HG02759 (cell line): ENCODE results near the gene TRO.

Experiments
- ATAC-seq: cut with Tn5 transposase; IDR thresholded peaks from one replicate; pipeline ENCODE4 v1.9.1; 2021; ENCODE audit warnings: mild to moderate bottlenecking, moderate library complexity; ENCODE audit not compliant: unreplicated experiment

Gene TRO, protein sequence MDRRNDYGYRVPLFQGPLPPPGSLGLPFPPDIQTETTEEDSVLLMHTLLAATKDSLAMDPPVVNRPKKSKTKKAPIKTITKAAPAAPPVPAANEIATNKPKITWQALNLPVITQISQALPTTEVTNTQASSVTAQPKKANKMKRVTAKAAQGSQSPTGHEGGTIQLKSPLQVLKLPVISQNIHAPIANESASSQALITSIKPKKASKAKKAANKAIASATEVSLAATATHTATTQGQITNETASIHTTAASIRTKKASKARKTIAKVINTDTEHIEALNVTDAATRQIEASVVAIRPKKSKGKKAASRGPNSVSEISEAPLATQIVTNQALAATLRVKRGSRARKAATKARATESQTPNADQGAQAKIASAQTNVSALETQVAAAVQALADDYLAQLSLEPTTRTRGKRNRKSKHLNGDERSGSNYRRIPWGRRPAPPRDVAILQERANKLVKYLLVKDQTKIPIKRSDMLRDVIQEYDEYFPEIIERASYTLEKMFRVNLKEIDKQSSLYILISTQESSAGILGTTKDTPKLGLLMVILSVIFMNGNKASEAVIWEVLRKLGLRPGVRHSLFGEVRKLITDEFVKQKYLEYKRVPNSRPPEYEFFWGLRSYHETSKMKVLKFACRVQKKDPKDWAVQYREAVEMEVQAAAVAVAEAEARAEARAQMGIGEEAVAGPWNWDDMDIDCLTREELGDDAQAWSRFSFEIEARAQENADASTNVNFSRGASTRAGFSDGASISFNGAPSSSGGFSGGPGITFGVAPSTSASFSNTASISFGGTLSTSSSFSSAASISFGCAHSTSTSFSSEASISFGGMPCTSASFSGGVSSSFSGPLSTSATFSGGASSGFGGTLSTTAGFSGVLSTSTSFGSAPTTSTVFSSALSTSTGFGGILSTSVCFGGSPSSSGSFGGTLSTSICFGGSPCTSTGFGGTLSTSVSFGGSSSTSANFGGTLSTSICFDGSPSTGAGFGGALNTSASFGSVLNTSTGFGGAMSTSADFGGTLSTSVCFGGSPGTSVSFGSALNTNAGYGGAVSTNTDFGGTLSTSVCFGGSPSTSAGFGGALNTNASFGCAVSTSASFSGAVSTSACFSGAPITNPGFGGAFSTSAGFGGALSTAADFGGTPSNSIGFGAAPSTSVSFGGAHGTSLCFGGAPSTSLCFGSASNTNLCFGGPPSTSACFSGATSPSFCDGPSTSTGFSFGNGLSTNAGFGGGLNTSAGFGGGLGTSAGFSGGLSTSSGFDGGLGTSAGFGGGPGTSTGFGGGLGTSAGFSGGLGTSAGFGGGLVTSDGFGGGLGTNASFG (N-terminal part only)

DNA sequence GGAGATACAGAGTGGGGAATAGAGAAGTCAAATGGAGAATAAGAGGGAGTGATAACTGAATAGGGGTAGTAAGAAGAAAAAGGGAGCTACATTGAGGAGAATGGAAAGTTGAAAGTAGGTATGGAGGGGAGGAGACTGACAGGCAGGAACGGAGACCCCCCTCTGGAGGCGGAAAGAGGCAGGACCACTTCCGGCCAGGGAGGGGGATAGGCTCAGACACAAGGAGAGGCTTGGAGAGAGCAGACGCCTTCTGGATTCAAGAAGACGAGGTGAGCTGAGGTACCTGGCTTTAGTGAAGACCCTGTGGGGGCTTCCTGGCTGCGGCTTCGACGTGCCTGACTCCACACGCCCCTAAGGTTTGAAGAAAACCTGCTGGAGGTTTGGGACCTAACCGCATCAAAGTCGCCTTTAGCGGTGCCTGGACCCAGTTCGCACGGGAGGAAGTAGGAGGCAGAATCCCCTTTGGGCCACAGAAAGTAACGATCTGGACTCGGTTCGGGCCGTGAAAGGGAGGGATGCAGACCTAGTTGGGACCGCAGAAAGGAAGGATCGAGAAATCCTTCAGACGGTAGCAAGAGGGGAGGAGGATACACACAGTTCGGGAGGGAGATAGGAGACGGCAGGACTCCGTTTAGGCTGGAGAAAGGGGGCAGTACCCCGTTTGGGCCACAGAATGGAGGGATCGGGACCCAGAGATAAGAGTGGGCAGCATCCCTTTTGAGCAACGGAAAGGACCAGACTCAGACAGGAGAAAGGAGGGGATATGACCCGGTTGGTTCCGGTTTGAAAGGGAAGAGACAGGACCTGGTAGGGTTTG, at the start of gene TRO:
TSS of gene TRO (plus strand) at position 215 of the 817 bp plus-strand sequence. CDS start 1,423 bp downstream, outside the sequence.
- ATAC-seq, result peak; percentile 35

DNA sequence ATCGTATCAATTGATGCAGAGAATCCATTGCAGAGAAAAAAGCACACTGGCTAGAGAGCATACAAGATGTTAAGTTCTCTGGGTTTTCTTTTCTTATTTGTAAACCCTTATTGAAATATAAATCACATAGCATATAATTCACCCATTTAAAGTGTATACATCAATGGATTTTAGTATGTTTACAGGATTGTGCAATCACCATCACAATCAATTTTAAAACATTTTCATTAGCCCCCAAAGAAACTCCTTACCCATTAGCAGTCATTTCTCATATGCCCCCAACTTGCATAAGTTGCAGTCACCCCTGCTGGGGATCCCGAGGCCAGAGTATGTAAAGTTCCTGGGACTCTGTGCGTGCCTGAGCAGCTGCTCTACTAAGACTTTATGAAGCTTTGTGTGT, 34.9 kb upstream of the TRO start:
- no peak for ATAC-seq

DNA sequence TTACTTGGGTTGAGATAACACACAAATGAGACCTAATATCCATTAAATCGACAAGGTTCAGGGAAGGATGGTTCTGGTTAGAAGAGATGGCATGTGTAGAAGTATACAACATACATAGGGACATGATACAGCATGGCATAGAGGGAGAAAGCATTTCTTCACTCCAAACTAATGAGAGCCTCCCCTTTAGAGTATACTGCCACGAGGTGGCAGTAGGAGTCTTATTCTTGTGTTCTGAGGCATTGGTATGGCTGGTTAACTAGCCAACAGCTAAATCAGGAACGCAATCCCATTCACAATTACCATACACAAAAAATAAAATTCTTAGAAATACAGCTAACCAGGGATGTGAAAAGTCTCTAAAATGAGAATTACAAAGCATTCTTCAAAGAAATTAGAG, 29.1 kb upstream of the TRO start:
- no peak for ATAC-seq

DNA sequence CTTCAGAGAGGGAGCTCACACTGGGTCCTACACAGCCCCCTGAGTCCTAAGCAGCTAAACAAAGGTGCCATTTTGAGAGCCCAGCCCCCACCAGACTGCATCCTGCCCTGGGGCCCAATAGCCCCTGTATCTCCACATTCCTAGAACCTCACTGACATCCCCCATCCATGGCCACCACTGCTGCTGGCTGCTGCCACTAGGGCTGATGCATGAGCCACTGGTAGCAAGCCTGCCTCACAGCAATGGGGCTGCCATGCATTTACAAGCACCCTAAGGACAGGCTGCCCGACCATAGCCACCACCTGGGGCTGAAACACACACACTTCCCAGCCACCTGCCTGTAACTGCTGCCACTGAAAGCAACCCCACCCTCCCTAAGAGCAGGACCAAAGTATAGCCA, 26.5 kb upstream of the TRO start:
- ATAC-seq, result no peak

GRCh38 chrX:54909941-54910340, 10.7 kb upstream of the TRO start:
- ATAC-seq, result no peak

DNA sequence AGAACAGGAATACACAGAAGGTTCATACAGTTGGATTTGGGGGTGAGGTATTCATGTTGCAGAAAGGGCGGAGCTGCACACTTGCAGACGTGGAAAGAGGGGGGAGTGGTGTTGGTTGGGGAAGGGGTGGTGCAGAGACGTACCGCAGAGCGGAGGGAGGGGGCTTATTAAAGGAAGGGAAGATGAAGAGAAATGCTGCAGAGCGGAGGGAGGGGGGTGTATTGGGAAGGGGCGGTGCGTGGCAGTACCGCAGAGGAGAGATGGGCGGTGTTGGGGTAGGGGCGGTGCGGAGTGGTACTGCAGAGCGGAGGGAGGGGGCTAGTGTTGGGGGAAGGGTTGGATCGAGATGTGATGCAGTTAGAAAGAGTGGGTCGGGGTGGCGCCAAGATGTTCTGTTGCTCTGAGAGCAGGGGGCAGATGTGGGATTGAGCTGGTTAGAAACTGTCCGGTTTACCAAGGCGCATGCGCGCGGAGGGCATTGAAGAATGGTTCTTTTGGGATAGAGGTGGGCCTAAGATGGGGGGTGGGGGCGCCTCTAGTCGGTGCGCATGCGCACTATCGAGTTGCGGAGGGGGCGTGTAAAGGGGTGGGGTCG, 900 bp downstream of the TRO start:
- ATAC-seq, result peak; percentile 71

DNA sequence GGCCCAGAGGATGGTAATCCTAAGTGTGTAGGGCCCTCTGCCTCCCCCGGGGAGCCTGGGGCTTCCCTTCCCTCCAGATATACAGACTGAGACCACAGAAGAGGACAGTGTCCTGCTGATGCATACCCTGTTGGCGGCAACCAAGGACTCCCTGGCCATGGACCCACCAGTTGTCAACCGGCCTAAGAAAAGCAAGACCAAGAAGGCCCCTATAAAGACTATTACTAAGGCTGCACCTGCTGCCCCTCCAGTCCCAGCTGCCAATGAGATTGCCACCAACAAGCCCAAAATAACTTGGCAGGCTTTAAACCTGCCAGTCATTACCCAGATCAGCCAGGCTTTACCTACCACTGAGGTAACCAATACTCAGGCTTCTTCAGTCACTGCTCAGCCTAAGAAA, 1.9 kb downstream of the TRO start:
- ATAC-seq, result no peak

DNA sequence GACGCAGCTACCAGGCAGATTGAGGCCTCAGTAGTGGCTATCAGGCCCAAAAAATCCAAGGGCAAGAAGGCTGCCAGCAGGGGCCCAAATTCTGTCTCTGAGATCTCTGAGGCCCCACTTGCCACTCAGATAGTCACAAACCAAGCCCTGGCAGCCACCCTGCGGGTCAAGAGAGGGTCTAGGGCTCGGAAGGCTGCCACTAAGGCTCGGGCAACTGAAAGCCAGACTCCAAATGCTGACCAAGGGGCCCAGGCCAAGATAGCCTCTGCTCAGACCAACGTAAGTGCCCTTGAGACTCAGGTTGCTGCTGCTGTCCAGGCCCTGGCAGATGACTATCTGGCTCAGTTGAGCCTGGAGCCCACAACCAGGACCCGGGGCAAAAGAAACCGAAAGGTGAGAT, 2.8 kb downstream of the TRO start:
- no peak for ATAC-seq

- no peak for ATAC-seq
Measured at GRCh38 chrX:54926978-54927377, 6.4 kb downstream of the TRO start.

- no peak for ATAC-seq
Measured at GRCh38 chrX:54928876-54929275, 8.3 kb downstream of the TRO start.

DNA sequence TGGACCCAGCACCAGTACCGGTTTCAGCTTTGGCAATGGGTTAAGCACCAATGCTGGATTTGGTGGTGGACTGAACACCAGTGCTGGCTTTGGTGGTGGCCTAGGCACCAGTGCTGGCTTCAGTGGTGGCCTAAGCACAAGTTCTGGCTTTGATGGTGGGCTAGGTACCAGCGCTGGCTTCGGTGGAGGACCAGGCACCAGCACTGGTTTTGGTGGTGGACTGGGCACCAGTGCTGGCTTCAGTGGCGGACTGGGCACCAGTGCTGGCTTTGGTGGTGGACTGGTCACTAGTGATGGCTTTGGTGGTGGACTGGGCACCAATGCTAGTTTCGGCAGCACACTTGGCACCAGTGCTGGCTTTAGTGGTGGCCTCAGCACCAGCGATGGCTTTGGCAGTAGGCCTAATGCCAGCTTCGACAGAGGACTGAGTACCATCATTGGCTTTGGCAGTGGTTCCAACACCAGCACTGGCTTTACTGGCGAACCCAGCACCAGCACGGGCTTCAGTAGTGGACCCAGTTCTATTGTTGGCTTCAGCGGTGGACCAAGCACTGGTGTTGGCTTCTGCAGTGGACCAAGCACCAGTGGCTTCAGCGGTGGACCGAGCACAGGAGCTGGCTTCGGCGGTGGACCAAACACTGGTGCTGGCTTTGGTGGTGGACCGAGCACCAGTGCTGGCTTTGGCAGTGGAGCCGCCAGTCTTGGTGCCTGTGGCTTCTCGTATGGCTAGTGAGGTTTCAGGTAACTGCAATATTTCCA, 9.8 kb downstream of the TRO start:
- no peak for ATAC-seq

GRCh38 chrX:54931107-54931506, 10.5 kb downstream of the TRO start:
- ATAC-seq, result no peak

- no peak for ATAC-seq
Measured at GRCh38 chrX:54933150-54933826, 12.7 kb downstream of the TRO start.

DNA sequence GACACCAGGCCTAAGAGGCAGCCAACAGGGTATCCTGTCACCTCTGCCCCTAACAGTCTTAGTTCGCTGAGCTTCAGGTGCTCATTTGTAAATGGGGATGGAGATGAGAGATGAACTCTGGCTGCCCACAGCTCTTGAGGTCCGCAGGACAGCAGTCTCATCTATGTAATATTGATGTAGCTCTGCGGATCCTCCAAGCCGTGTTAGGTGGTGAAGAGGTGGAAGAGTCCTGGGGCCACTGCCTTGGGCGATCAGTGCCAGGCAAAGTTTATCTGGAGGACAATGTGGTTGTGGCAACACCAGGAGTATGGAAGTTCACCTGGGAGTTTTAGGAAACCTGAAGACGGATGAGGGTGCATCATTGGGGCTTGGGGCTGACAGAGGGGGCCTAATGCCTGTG, 13.4 kb downstream of the TRO start:
- no peak for ATAC-seq

- no peak for ATAC-seq
Measured at GRCh38 chrX:54934890-54935289, 14.3 kb downstream of the TRO start.

DNA sequence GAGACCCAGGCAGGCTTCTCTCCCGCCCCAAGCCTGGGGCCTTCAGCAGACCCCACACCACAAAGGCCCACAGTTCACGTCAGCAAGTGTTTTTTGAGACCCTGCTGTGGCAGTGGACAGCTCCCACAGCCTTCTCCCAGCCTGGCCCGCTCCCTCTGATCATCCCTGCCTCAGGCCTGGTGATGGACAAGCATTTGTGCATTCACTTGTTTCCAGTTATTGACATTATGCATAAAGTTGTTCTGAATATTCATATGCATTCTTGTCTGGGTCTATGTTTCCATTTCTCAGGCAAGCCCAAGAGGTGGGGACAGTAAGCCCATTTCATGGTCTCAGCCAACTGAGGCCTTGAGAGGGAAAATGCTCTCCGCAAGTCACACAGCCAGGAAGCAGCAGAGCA, 14.7 kb downstream of the TRO start:
- ATAC-seq, result no peak

GRCh38 chrX:54937416-54937815, 16.8 kb downstream of the TRO start:
- ATAC-seq, result no peak

GRCh38 chrX:54944816-54945215, 24.2 kb downstream of the TRO start:
- no peak for ATAC-seq

DNA sequence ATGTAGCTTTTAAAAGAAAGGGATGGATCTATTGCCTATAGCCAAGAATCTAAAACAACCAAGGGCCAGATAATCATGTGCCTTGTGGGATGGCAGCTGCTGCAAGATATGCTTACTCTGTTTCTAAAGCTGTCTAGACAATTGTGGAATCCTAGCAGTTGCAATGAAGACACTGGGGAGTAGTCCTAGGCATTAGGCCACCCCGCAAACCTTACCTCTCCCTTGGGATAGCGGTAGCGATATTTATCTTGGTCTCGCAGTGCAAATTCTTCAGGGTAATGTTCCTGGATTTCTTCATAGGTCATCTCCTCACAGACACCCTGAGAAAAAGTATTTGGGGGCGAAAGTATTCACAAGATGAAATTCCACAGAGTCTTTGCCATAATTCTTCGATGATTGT, 24.6 kb downstream of the TRO start:
- ATAC-seq, result no peak
